Neuronal stem cell (in vitro differentiated cells): ENCODE measurements around the gene RECK.
A peak's percentile ranks its signal among the peaks of the same experiment; 100 is the strongest.

Experiments
- DNase-seq: peaks from one replicate; pipeline ENCODE4 v3.0.0-alpha.2; 2013; ENCODE audit warnings: low spot score
- H2AFZ ChIP-seq: one replicate; pipeline ENCODE4 v1.6.1; 2013; ENCODE audit warnings: mild to moderate bottlenecking, low read length, inconsistent platforms
- H2AK5ac ChIP-seq: 2 replicates; pipeline ENCODE4 v1.6.1; 2013; ENCODE audit warnings: low read depth, mild to moderate bottlenecking, inconsistent platforms, low read length, moderate library complexity, mixed read lengths
- H2BK120ac ChIP-seq: 2 replicates; pipeline ENCODE4 v1.6.1; 2013; ENCODE audit warnings: low read depth, mild to moderate bottlenecking, inconsistent platforms, low read length, moderate library complexity, mixed read lengths
- H2BK12ac ChIP-seq: one replicate; pipeline ENCODE4 v1.6.1; 2013; ENCODE audit warnings: low read length, inconsistent platforms
- H2BK15ac ChIP-seq: 2 replicates; pipeline ENCODE4 v1.6.1; 2013; ENCODE audit warnings: mild to moderate bottlenecking, low read length, inconsistent platforms, mixed read lengths
- H2BK5ac ChIP-seq: one replicate; pipeline ENCODE4 v1.6.1; 2013; ENCODE audit warnings: inconsistent platforms, mild to moderate bottlenecking, low read length, moderate library complexity
- H3K14ac ChIP-seq: one replicate; pipeline ENCODE4 v1.6.1; 2013; ENCODE audit warnings: low read length, inconsistent platforms
- H3K18ac ChIP-seq: 2 replicates; pipeline ENCODE4 v1.6.1; 2013; ENCODE audit warnings: low read length, inconsistent platforms
- H3K23ac ChIP-seq: 2 replicates; pipeline ENCODE4 v1.6.1; 2013; ENCODE audit warnings: low read depth, mild to moderate bottlenecking, mixed read lengths, low read length, inconsistent platforms; ENCODE audit not compliant: poor library complexity
- H3K27ac ChIP-seq: replicated peaks from 3 replicates; pipeline ENCODE4 v1.5.1; 2013; ENCODE audit warnings: low read length, inconsistent platforms
- H3K27me3 ChIP-seq, 3 experiments: 2 replicates each; pipeline ENCODE4 v1.6.1; 2013; ENCODE audit warnings: low read length in 3 of 3, mild to moderate bottlenecking in 2 of 3, inconsistent platforms in 1 of 3, low read depth in 1 of 3, mixed read lengths in 1 of 3, moderate library complexity in 1 of 3; ENCODE audit not compliant: control insufficient read depth in 3 of 3, insufficient read depth in 3 of 3
- H3K36me3 ChIP-seq, 2 donors: replicated peaks in 1 of 2; 2 replicates each; pipeline ENCODE4 v1.6.1; 2013; ENCODE audit warnings: low read length in 2 of 2; ENCODE audit not compliant: control insufficient read depth in 2 of 2, insufficient read depth in 2 of 2
- H3K4ac ChIP-seq: 2 replicates; pipeline ENCODE4 v1.6.1; 2013; ENCODE audit warnings: inconsistent platforms, mild to moderate bottlenecking, low read length, moderate library complexity
- H3K4me1 ChIP-seq, 2 donors: 1 replicate in 1 of 2; 2 replicates in 1 of 2; pipeline ENCODE4 v1.6.1; 2013; ENCODE audit warnings: low read length in 2 of 2, low read depth in 1 of 2; ENCODE audit not compliant: control insufficient read depth in 2 of 2, insufficient read depth in 1 of 2
- H3K4me2 ChIP-seq: one replicate; pipeline ENCODE4 v1.6.1; 2013; ENCODE audit warnings: mild to moderate bottlenecking, low read length, inconsistent platforms; ENCODE audit not compliant: insufficient read depth, poor library complexity, severe bottlenecking
- H3K4me3 ChIP-seq, 2 donors: 2 replicates each; pipeline ENCODE4 v1.5.1; 2013; ENCODE audit warnings: low read length in 2 of 2, mild to moderate bottlenecking in 2 of 2, inconsistent platforms in 1 of 2, moderate library complexity in 1 of 2
- H3K79me1 ChIP-seq: one replicate; pipeline ENCODE4 v1.6.1; 2013; ENCODE audit warnings: low read depth, mild to moderate bottlenecking, inconsistent platforms, low read length, moderate library complexity
- H3K9ac ChIP-seq: one replicate; pipeline ENCODE4 v1.6.1; 2013; ENCODE audit warnings: mild to moderate bottlenecking, low read depth, low read length, inconsistent platforms; ENCODE audit not compliant: poor library complexity
- H3K9me3 ChIP-seq, 2 donors: replicated peaks in 1 of 2; 2 replicates each; pipeline versions ENCODE3 to v1.6.1; 2013; ENCODE audit warnings: low read length in 2 of 2, mild to moderate bottlenecking in 2 of 2, inconsistent platforms in 1 of 2, low read depth in 1 of 2, mixed read lengths in 1 of 2, moderate library complexity in 1 of 2; ENCODE audit not compliant: control insufficient read depth in 2 of 2, insufficient read depth in 1 of 2
- H4K8ac ChIP-seq: one replicate; pipeline ENCODE4 v1.6.1; 2013; ENCODE audit warnings: low read depth, mild to moderate bottlenecking, inconsistent platforms, low read length, moderate library complexity
- H4K91ac ChIP-seq: one replicate; pipeline ENCODE4 v1.6.1; 2013; ENCODE audit warnings: low read length, low read depth, mild to moderate bottlenecking, inconsistent platforms; ENCODE audit not compliant: poor library complexity
- WGBS, 2 donors: extraction: QIAGEN DNeasy Blood & Tissue Kit; methylation state at CpG; one replicate each; pipeline ENCODE4 v1.1.7; 2013; ENCODE audit warnings: missing lambda C conversion rate in 2 of 2, mixed read lengths in 1 of 2; ENCODE audit not compliant: insufficient read length in 2 of 2, insufficient replicate concordance in 1 of 2; ENCODE audit errors: extremely low coverage in 2 of 2; 5-methylcytosine and 5-hydroxymethylcytosine counted together

The RECK gene

DNA sequence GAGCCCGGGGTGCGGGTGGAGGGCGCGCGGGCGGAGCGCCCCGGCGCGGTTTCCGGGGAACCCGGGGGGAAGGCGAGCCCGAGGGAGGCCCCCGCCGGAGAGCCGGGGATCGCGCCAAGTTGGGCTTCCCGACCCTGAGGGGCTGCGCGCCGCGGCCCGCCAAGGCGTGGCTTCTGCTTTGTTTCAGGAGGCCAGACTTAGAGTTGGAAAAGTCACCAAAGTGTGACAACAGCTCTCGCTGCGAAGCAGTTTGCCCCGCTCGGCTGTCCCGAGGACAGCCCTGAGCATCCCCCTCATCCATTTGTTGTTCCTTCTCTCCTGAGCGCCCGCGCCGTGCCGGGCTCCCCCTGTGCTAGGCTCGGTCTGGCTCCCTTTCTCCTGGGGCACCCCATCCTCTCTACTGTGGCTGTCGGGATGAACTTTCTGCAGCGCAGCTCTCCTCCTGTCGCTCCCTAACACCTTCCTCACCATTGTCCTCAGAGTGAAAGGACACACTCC, 100.2 kb downstream of the RECK start:
- H2BK120ac ChIP-seq = no peak overlapping the region
- H2BK15ac ChIP-seq = no peak overlapping the region
- H3K9ac ChIP-seq = peak overlapping the region; percentile 71
- peaks cover 0 to 48% (median 24%) of the 10 kb centered on the region in 3 experiments for H3K27me3 ChIP-seq
- peak overlapping the region; percentile 53 to 91 for H3K4me3 ChIP-seq
- H3K9me3 ChIP-seq = no peaks in the 10 kb centered on the region
- DNase-seq = no peak
- no peak overlapping the region for H3K14ac ChIP-seq
- no peak overlapping the region for H4K91ac ChIP-seq
- peaks cover 14 to 15% of the 10 kb centered on the region in 2 donors for H3K4me1 ChIP-seq
- H3K36me3 ChIP-seq = no peaks in the 10 kb centered on the region
- no peaks in the 10 kb centered on the region for H3K79me1 ChIP-seq
- no peak overlapping the region for H2BK5ac ChIP-seq
- no peak overlapping the region for H3K23ac ChIP-seq
- no peak overlapping the region for H2AK5ac ChIP-seq
- no peak overlapping the region for H3K27ac ChIP-seq
- no peak overlapping the region for H2BK12ac ChIP-seq
- H3K4ac ChIP-seq = no peak overlapping the region
- peak overlapping the region; percentile 85 for H3K18ac ChIP-seq
- peak overlapping the region; percentile 83 for H3K4me2 ChIP-seq
- H4K8ac ChIP-seq = no peak overlapping the region
- peak overlapping the region; percentile 92 for H2AFZ ChIP-seq
- no CpG with 5 or more reads among the region's 40 CpGs for WGBS, 2 donors

DNA sequence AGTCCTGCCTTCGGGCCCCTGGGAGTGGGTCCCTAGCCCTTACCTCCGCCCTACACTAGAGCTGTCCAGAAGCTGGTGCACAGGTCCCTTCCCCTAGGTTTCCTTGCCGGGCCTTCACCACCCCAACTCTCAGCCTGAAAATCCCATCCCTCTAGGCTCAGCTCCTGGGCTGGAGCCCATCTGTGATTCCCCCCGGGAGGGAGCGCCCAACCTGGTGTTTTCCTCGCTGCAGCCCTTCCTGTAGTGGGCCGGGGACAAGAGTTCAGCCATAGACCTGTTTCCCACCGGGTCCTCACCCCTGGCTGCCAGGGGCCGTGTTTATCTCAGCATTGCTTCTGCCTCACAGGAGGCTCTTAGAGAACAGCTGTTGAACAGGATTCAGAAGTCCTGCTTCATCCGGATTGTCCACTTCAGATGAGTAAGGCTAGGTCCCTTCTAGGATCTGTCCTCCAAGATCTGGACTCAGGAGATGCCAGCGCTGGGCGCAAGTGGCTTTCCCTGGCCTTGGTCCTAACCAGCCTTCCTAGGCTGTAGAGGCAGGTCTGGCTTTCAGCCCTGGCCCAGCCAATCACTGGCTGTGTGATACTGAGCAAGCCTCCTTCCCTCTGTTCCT, 100.8 kb downstream of the RECK start:
- H4K8ac ChIP-seq = no peak overlapping the region
- peak overlapping the region; percentile 92 for H2AFZ ChIP-seq
- H3K4me1 ChIP-seq = peaks cover 14 to 15% of the 10 kb centered on the region in 2 donors
- H3K18ac ChIP-seq = no peak overlapping the region
- H3K4me3 ChIP-seq = peak overlapping the region; percentile 53 to 91
- H3K4ac ChIP-seq = no peak overlapping the region
- H3K79me1 ChIP-seq = no peaks in the 10 kb centered on the region
- H3K14ac ChIP-seq = no peak overlapping the region
- H3K4me2 ChIP-seq = peak overlapping the region; percentile 83
- peak overlapping the region; percentile 71 for H3K9ac ChIP-seq
- H2BK5ac ChIP-seq = no peak overlapping the region
- no peak overlapping the region for H4K91ac ChIP-seq
- no peak for DNase-seq
- H2BK12ac ChIP-seq = no peak overlapping the region
- no CpG with 5 or more reads among the region's 12 CpGs for WGBS, 2 donors
- no peak overlapping the region for H3K23ac ChIP-seq
- no peaks in the 10 kb centered on the region for H3K9me3 ChIP-seq
- no peak overlapping the region for H2BK15ac ChIP-seq
- peaks cover 0 to 44% (median 24%) of the 10 kb centered on the region in 3 experiments for H3K27me3 ChIP-seq
- no peak overlapping the region for H2AK5ac ChIP-seq
- H2BK120ac ChIP-seq = no peak overlapping the region
- H3K27ac ChIP-seq = no peak overlapping the region
- H3K36me3 ChIP-seq = no peaks in the 10 kb centered on the region

DNA sequence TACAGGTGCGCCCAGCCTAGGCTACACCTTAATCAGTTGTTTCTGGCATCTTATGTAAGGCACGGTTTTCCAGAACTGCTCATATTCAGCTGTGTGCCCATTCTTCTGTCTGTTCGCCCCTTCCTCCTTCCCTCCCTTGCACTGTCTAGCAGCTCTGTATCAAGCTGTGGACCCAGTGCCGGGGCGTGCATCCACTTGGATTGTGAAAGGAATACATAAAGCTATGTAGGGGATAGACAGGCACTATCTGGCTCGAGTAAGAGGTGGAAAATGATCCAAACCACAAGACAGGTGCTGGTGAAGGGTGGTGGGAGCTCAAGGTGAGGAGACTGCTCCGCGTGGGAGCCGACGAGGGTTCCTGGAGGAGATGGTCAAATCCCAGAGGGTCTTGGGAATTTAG, 101.8 kb downstream of the RECK start:
- no peak overlapping the region for H3K4me2 ChIP-seq
- no peak overlapping the region for H2BK120ac ChIP-seq
- no peak overlapping the region for H3K9ac ChIP-seq
- no CpG with 5 or more reads among the region's 10 CpGs for WGBS, 2 donors
- no peak overlapping the region for H3K4me3 ChIP-seq
- no peak overlapping the region for H2BK12ac ChIP-seq
- H2AFZ ChIP-seq = no peak overlapping the region
- peaks cover 3 to 4% of the 10 kb centered on the region in 2 donors for H3K36me3 ChIP-seq
- peaks cover 0 to 34% (median 24%) of the 10 kb centered on the region in 3 experiments for H3K27me3 ChIP-seq
- no peak overlapping the region for H4K91ac ChIP-seq
- no peak for DNase-seq
- peaks cover 14 to 15% of the 10 kb centered on the region in 2 donors for H3K4me1 ChIP-seq
- no peak overlapping the region for H4K8ac ChIP-seq
- no peak overlapping the region for H3K14ac ChIP-seq
- no peak overlapping the region for H2BK5ac ChIP-seq
- H2AK5ac ChIP-seq = no peak overlapping the region
- no peaks in the 10 kb centered on the region for H3K79me1 ChIP-seq
- no peaks in the 10 kb centered on the region for H3K9me3 ChIP-seq
- H3K18ac ChIP-seq = no peak overlapping the region
- H3K23ac ChIP-seq = no peak overlapping the region
- H2BK15ac ChIP-seq = no peak overlapping the region
- H3K27ac ChIP-seq = no peak overlapping the region
- no peak overlapping the region for H3K4ac ChIP-seq

DNA sequence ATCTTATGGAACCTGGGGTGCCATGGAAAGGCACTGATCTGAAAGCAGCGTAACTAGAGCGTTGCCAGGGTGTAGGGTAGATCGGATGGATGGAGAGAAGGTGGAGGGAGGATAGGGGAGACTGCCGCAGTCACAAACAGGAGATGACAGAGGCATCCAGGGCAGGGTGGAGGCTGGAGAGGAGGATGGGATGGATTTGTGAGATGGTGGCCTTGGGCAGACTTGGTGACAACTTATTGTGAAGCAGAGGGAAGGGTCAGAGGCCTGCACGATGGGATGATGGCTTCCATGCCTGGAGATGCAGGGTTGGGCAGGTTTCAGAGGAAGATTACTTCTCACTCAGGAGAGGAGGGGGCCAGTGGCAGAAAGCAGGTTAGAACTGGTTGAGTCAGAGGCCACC, 102.2 kb downstream of the RECK start:
- Histone ChIP-seq H3K27ac (no peak overlapping the region), H3K9me3 (no peaks in the 10 kb centered on the region), H3K14ac (no peak overlapping the region), H3K4ac (no peak overlapping the region), H3K18ac (no peak overlapping the region), H3K9ac (no peak overlapping the region), H4K91ac (no peak overlapping the region), H2BK15ac (no peak overlapping the region), H3K79me1 (no peaks in the 10 kb centered on the region), H2BK5ac (no peak overlapping the region), H3K36me3 (peaks cover 5 to 8% of the 10 kb centered on the region in 2 donors), H3K27me3 (peaks cover 0 to 30% (median 24%) of the 10 kb centered on the region in 3 experiments), H3K4me2 (no peak overlapping the region), H4K8ac (no peak overlapping the region), H2BK12ac (no peak overlapping the region), H2AK5ac (no peak overlapping the region), H3K23ac (no peak overlapping the region), H3K4me3 (peak overlapping the region in 1 of 2 donors; percentile 3), H3K4me1 (peaks cover 14 to 15% of the 10 kb centered on the region in 2 donors), H2BK120ac (no peak overlapping the region), H2AFZ (no peak overlapping the region)
- DNase-seq = no peak
- no CpG with 5 or more reads among the region's 5 CpGs for WGBS, 2 donors
